ENCODE measurements around the gene FAM114A1. TPM values are rescaled to one million over a fixed set of nuclear protein-coding genes. Genes with fewer than 3 reads are reported as not detected.

FAM114A1 gene
- 41.6 TPM for total RNA-seq
- long read RNA-seq, partial matches to known transcripts: 11 of 33 reads
- long read RNA-seq, other reads (novel, unspliced or antisense): 21 of 33 reads

GRCh38 chr4:38867478-38868058 lies at the start of gene FAM114A1:
Gene FAM114A1 (plus strand): TSS chr4:38867806. CDS start chr4:38878079, 10,273 bp downstream.
- intact Hi-C loops (cut with DNase I): no loop called here

DNA sequence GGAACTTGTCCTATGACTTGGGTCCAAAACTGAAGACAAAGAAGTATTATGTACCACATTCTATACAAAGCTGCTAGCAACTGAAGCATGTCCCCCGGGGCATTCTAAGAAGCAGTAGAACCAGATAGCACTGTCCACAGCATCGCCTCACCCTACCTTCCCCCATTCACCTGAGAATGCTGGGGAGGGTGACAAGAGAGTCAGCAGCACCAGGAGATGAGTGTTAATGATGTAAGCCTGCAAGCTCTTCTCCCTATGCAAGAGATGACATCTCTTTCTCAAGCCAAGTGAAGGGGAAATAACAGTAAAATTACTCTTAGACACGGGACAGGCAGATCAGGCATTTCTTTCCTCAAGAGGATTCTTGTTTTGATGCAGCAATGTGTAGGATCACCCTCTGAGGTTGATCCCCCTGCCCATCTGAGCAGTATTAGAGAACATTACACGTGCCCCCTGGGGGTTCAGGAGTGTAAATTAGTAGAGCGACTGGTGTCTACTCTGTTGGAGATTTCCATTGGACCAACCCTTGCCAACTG lies 49.1 kb upstream of the FAM114A1 start:
- intact Hi-C loops (cut with DNase I): no loop called here
- Histone ChIP-seq H3K27me3 (ENCODE audit: low read depth) (no peaks in the 10 kb centered on the region), H3K4me1 (no peaks in the 10 kb centered on the region), H3K4me3 (no peak overlapping the region), H3K27ac (no peak overlapping the region), H3K36me3 (no peaks in the 10 kb centered on the region), H3K9me3 (peaks cover 5% of the 10 kb centered on the region)
- DNase-seq: no peak
- ATAC-seq: no peak
- TF ChIP-seq, protein P1, sequence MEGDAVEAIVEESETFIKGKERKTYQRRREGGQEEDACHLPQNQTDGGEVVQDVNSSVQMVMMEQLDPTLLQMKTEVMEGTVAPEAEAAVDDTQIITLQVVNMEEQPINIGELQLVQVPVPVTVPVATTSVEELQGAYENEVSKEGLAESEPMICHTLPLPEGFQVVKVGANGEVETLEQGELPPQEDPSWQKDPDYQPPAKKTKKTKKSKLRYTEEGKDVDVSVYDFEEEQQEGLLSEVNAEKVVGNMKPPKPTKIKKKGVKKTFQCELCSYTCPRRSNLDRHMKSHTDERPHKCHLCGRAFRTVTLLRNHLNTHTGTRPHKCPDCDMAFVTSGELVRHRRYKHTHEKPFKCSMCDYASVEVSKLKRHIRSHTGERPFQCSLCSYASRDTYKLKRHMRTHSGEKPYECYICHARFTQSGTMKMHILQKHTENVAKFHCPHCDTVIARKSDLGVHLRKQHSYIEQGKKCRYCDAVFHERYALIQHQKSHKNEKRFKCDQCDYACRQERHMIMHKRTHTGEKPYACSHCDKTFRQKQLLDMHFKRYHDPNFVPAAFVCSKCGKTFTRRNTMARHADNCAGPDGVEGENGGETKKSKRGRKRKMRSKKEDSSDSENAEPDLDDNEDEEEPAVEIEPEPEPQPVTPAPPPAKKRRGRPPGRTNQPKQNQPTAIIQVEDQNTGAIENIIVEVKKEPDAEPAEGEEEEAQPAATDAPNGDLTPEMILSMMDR (IDR thresholded peaks at IDR 0.05): no peak

More at GRCh38 chr4:38867478-38868058, at the start of gene FAM114A1:
- DNase-seq (peak; percentile 86), ATAC-seq (peak; percentile 99)
- Histone ChIP-seq H3K27ac (peak within 1 kb of the TSS; percentile 91), H3K9me3 (no peaks in the 10 kb centered on the region), H3K27me3 (ENCODE audit: low read depth) (no peaks in the 10 kb centered on the region), H3K4me3 (peak within 1 kb of the TSS; percentile 75), H3K36me3 (no peaks in the 10 kb centered on the region), H3K4me1 (peaks cover 35% of the 10 kb centered on the region)
- TF ChIP-seq, protein P1 (IDR thresholded peaks at IDR 0.05): no peak

DNA sequence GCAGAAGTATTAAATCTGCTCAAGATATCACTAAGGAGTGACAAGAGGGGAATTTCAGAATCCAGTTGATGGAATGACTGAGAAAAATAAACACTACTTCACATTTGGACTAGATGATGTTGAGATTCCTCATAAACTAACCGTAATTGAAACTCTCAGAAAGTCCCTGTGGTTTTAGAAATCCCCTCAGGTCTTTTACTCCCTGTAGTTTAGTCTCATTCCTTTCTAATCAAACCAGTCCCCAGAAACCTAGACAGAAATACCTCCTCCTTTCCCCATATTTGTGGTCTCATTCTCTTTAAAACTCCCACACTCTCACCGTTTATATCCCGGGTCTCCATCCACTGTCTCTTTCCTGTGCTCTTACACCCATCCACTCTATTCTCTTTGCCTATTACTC lies 48.0 kb upstream of the FAM114A1 start:
- no peak overlapping the region for H3K27ac ChIP-seq
- ATAC-seq: no peak
- intact Hi-C loops (cut with DNase I): no loop called here
- TF ChIP-seq, protein P1 (IDR thresholded peaks at IDR 0.05): no peak
- no peak overlapping the region for H3K4me3 ChIP-seq
- no peaks in the 10 kb centered on the region for H3K27me3 ChIP-seq (ENCODE audit: low read depth)
- H3K4me1 ChIP-seq: no peaks in the 10 kb centered on the region
- H3K36me3 ChIP-seq: no peaks in the 10 kb centered on the region
- no peak for DNase-seq
- H3K9me3 ChIP-seq: peaks cover 5% of the 10 kb centered on the region

GRCh38 chr4:38820329-38821061 lies 47.1 kb upstream of the FAM114A1 start:
- intact Hi-C loops (cut with DNase I): no loop called here
- ATAC-seq (no peak), DNase-seq (no peak)
- Histone ChIP-seq H3K36me3 (no peaks in the 10 kb centered on the region), H3K9me3 (peaks cover 5% of the 10 kb centered on the region), H3K27ac (no peak overlapping the region), H3K4me3 (no peak overlapping the region), H3K27me3 (ENCODE audit: low read depth) (no peaks in the 10 kb centered on the region), H3K4me1 (no peaks in the 10 kb centered on the region)
- TF ChIP-seq, protein P1 (IDR thresholded peaks at IDR 0.05): no peak

DNA sequence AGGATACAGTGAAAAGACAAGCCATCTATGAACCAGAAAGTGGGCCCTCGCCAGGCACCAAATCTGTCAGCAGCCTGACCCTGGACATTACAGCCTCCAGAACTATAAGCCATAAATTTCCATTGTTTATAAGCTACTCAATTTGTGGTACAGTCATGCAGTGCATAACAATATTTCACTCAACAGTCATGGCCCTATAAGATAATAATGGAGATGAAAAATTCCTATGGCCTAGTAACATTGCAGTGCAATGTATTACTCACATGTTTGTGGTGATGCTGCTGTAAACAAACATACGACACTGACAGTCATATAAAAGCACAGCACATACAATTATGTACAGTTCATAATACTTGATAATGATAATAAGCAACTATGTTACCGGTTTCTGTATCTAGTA lies 45.9 kb upstream of the FAM114A1 start:
- no peaks in the 10 kb centered on the region for H3K27me3 ChIP-seq (ENCODE audit: low read depth)
- DNase-seq: no peak
- no peak for ATAC-seq
- no peaks in the 10 kb centered on the region for H3K4me1 ChIP-seq
- H3K27ac ChIP-seq: no peak overlapping the region
- TF ChIP-seq, protein P1 (IDR thresholded peaks at IDR 0.05): no peak
- H3K4me3 ChIP-seq: no peak overlapping the region
- peaks cover 5% of the 10 kb centered on the region for H3K9me3 ChIP-seq
- intact Hi-C loops (cut with DNase I): no loop called here
- no peaks in the 10 kb centered on the region for H3K36me3 ChIP-seq

Data from lower lobe of right lung (tissue), 2 donors.